Measurements from ENCODE around the gene PPP3R2.

GRCh38 chr9:101634741-101635409 is 40.1 kb upstream of the PPP3R2 start:
- TF ChIP-seq, protein P1, sequence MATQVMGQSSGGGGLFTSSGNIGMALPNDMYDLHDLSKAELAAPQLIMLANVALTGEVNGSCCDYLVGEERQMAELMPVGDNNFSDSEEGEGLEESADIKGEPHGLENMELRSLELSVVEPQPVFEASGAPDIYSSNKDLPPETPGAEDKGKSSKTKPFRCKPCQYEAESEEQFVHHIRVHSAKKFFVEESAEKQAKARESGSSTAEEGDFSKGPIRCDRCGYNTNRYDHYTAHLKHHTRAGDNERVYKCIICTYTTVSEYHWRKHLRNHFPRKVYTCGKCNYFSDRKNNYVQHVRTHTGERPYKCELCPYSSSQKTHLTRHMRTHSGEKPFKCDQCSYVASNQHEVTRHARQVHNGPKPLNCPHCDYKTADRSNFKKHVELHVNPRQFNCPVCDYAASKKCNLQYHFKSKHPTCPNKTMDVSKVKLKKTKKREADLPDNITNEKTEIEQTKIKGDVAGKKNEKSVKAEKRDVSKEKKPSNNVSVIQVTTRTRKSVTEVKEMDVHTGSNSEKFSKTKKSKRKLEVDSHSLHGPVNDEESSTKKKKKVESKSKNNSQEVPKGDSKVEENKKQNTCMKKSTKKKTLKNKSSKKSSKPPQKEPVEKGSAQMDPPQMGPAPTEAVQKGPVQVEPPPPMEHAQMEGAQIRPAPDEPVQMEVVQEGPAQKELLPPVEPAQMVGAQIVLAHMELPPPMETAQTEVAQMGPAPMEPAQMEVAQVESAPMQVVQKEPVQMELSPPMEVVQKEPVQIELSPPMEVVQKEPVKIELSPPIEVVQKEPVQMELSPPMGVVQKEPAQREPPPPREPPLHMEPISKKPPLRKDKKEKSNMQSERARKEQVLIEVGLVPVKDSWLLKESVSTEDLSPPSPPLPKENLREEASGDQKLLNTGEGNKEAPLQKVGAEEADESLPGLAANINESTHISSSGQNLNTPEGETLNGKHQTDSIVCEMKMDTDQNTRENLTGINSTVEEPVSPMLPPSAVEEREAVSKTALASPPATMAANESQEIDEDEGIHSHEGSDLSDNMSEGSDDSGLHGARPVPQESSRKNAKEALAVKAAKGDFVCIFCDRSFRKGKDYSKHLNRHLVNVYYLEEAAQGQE (IDR thresholded peaks at IDR 0.05; ENCODE audit: insufficient read depth in 1 of 2, low read depth in 2 of 2, low read length in 2 of 2) = no peak
- no peak for TF ChIP-seq POLR2AphosphoS5 (IDR thresholded peaks at IDR 0.05; ENCODE audit: low read depth, low read length)

Measured in PFSK-1 (cell line).